K562 (cell line): Measurements from ENCODE around the gene ARMC12. TPM values are rescaled to one million over a fixed set of nuclear protein-coding genes. Genes with fewer than 3 reads are reported as not detected.

Experiments used
- ARNT ChIP-seq, 2 experiments: fragments of 450-650 bp; IDR thresholded peaks; 2 replicates each; pipeline ENCODE4 v1.6.1; 2016; ENCODE audit warnings: mild to moderate bottlenecking in 1 of 2
- BRD4 ChIP-seq: fragments of 200-600 bp; sonication (generic); IDR thresholded peaks from 2 replicates; pipeline ENCODE4 v1.6.1; 2017; ENCODE audit warnings: inconsistent platforms
- FOXK2 ChIP-seq, 2 experiments: fragments of 450-650 bp; IDR thresholded peaks in 1 of 2; conservative IDR thresholded peaks in 1 of 2; 2 replicates each; pipeline ENCODE4 v1.6.1; 2016; ENCODE audit warnings: low read depth in 2 of 2, mild to moderate bottlenecking in 1 of 2
- MED1 ChIP-seq: sonication (generic); formaldehyde crosslinking; IDR thresholded peaks from 2 replicates; pipeline ENCODE4 v1.8.1; 2023; ENCODE audit warnings: missing genetic modification reagents, borderline replicate concordance
- NR4A1 ChIP-seq, 2 experiments: fragments of 250-450 bp in 1 of 2; fragments of 450-650 bp in 1 of 2; sonication (Bioruptor Pico) in 1 of 2; IDR thresholded peaks; 2 replicates each; pipeline versions ENCODE4 v1.4.0 to v1.6.1; 2016 to 2020; ENCODE audit warnings: mild to moderate bottlenecking in 2 of 2, missing compliant biosample characterization in 1 of 2, missing genetic modification characterization in 1 of 2, moderate library complexity in 1 of 2
- NUFIP1 ChIP-seq: fragments of 450-650 bp; IDR thresholded peaks from 2 replicates; pipeline ENCODE4 v1.6.1; 2018; ENCODE audit not compliant: partially characterized antibody
- RAD21 ChIP-seq, 2 experiments: fragments of 250-450 bp in 1 of 2; fragments of 450-650 bp in 1 of 2; sonication (Bioruptor Pico) in 1 of 2; formaldehyde crosslinking in 1 of 2; IDR thresholded peaks in 1 of 2; conservative IDR thresholded peaks in 1 of 2; 2 replicates each; pipeline versions ENCODE4 v1.4.0 to v1.8.0; 2020 to 2022; ENCODE audit warnings: mild to moderate bottlenecking in 2 of 2, moderate library complexity in 1 of 2
- ZC3H11A ChIP-seq: IDR thresholded peaks from 2 replicates; pipeline ENCODE4 v1.6.1; 2012; ENCODE audit warnings: low read depth, low read length, improper control_type of control experiment
- ZNF134 ChIP-seq: fragments of 250-450 bp; sonication (Bioruptor Pico); conservative IDR thresholded peaks from 2 replicates; pipeline ENCODE4 v1.4.0; 2020
- ZNF165 ChIP-seq: fragments of 250-450 bp; sonication (Bioruptor Pico); IDR thresholded peaks from 2 replicates; pipeline ENCODE4 v1.4.0; 2020; ENCODE audit warnings: borderline replicate concordance
- polyA plus RNA-seq, 8 experiments: library from polyadenylated mRNA; depleted of rRNA in 4 of 8; stranded (reverse) in 5 of 8; unstranded in 3 of 8; fragments of >200 nt; fragmentation: Nextera tagmentation in 2 of 8; fragmentation: Illumina TruSeq in 1 of 8; extraction: Ambion mirVana in 2 of 8; extraction: Trizol in 1 of 8; gene quantifications; 2 replicates each; pipeline versions ENCODE4 v1.2.1 to v1.2.3, GENCODE V29; 2011 to 2014; ENCODE audit warnings: inconsistent platforms in 1 of 8, missing spikeins in 1 of 8
- total RNA-seq, 7 experiments: library from RNA; depleted of rRNA in 6 of 7; stranded (reverse); fragments of >200 nt in 6 of 7; fragmentation: Illumina TruSeq in 2 of 7; extraction: Trizol in 2 of 7; gene quantifications; 2 replicates each; pipeline versions ENCODE4 v1.2.1 to v1.2.3, GENCODE V29; 2011 to 2021; ENCODE audit warnings: low replicate concordance in 1 of 7
- TF ChIP-seq, protein P1 (sequence below): fragments of 450-650 bp; IDR thresholded peaks from 2 replicates; pipeline ENCODE4 v1.6.1; 2016; ENCODE audit warnings: mild to moderate bottlenecking, moderate library complexity
- TF ChIP-seq, protein P2 (sequence below): fragments of 450-650 bp; IDR thresholded peaks from 2 replicates; pipeline ENCODE4 v1.6.1; 2016; ENCODE audit warnings: low read depth, mild to moderate bottlenecking, moderate library complexity
- TF ChIP-seq, protein P3 (sequence below): fragments of 450-650 bp; IDR thresholded peaks from 2 replicates; pipeline ENCODE4 v1.6.1; 2016; ENCODE audit warnings: borderline replicate concordance
- TF ChIP-seq, protein P4 (sequence below): fragments of 450-650 bp; IDR thresholded peaks from 2 replicates; pipeline ENCODE4 v1.6.1; 2016

ARMC12 gene
- total and polyA plus RNA-seq, 9 of the 15 experiments (the other 6 are each of a cell fraction or from before 2014, with no cell fraction given) = 0.09 to 0.58 (median 0.31) TPM; not detected in 3

DNA sequence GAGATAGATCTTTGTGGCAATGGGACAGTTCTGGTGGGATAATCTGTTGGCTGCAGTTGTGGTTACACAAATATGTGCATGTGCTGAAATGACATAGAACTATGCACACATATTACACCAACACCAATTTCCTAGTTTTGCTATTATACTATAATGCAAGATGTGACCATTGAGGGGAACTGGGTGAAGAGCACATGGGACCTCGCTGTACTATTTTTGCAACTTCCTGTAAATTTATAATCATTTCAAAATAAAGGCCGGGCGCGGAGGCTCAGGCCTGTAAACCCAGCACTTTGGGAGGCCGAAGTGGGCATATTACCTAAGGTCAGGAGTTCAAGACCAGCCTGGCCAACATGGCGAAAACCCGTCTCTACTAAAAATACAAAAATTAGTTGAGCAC is 8.7 kb downstream of the ARMC12 start (continued):
- TF ChIP-seq NR4A1 (CRISPR knock-in tag; IDR thresholded peaks at IDR 0.05) (no peak), NR4A1 (tag; IDR thresholded peaks at IDR 0.05) (no peak), RAD21 (CRISPR knock-in tag; conservative IDR thresholded peaks at IDR 0.05 in 1 of 2, IDR thresholded peaks at IDR 0.05 in 1 of 2) (no peak), BRD4 (no peak), MED1 (no peak), ZNF134 (CRISPR knock-in tag) (no peak), FOXK2 (conservative IDR thresholded peaks at IDR 0.05 in 1 of 2, IDR thresholded peaks at IDR 0.05 in 1 of 2; ENCODE audit: low read depth in 2 of 2) (no peak), ZNF165 (CRISPR knock-in tag) (no peak), ARNT (IDR thresholded peaks at IDR 0.05) (no peak), ZC3H11A (no peak), NUFIP1 (no peak)
- TF ChIP-seq, protein P1, sequence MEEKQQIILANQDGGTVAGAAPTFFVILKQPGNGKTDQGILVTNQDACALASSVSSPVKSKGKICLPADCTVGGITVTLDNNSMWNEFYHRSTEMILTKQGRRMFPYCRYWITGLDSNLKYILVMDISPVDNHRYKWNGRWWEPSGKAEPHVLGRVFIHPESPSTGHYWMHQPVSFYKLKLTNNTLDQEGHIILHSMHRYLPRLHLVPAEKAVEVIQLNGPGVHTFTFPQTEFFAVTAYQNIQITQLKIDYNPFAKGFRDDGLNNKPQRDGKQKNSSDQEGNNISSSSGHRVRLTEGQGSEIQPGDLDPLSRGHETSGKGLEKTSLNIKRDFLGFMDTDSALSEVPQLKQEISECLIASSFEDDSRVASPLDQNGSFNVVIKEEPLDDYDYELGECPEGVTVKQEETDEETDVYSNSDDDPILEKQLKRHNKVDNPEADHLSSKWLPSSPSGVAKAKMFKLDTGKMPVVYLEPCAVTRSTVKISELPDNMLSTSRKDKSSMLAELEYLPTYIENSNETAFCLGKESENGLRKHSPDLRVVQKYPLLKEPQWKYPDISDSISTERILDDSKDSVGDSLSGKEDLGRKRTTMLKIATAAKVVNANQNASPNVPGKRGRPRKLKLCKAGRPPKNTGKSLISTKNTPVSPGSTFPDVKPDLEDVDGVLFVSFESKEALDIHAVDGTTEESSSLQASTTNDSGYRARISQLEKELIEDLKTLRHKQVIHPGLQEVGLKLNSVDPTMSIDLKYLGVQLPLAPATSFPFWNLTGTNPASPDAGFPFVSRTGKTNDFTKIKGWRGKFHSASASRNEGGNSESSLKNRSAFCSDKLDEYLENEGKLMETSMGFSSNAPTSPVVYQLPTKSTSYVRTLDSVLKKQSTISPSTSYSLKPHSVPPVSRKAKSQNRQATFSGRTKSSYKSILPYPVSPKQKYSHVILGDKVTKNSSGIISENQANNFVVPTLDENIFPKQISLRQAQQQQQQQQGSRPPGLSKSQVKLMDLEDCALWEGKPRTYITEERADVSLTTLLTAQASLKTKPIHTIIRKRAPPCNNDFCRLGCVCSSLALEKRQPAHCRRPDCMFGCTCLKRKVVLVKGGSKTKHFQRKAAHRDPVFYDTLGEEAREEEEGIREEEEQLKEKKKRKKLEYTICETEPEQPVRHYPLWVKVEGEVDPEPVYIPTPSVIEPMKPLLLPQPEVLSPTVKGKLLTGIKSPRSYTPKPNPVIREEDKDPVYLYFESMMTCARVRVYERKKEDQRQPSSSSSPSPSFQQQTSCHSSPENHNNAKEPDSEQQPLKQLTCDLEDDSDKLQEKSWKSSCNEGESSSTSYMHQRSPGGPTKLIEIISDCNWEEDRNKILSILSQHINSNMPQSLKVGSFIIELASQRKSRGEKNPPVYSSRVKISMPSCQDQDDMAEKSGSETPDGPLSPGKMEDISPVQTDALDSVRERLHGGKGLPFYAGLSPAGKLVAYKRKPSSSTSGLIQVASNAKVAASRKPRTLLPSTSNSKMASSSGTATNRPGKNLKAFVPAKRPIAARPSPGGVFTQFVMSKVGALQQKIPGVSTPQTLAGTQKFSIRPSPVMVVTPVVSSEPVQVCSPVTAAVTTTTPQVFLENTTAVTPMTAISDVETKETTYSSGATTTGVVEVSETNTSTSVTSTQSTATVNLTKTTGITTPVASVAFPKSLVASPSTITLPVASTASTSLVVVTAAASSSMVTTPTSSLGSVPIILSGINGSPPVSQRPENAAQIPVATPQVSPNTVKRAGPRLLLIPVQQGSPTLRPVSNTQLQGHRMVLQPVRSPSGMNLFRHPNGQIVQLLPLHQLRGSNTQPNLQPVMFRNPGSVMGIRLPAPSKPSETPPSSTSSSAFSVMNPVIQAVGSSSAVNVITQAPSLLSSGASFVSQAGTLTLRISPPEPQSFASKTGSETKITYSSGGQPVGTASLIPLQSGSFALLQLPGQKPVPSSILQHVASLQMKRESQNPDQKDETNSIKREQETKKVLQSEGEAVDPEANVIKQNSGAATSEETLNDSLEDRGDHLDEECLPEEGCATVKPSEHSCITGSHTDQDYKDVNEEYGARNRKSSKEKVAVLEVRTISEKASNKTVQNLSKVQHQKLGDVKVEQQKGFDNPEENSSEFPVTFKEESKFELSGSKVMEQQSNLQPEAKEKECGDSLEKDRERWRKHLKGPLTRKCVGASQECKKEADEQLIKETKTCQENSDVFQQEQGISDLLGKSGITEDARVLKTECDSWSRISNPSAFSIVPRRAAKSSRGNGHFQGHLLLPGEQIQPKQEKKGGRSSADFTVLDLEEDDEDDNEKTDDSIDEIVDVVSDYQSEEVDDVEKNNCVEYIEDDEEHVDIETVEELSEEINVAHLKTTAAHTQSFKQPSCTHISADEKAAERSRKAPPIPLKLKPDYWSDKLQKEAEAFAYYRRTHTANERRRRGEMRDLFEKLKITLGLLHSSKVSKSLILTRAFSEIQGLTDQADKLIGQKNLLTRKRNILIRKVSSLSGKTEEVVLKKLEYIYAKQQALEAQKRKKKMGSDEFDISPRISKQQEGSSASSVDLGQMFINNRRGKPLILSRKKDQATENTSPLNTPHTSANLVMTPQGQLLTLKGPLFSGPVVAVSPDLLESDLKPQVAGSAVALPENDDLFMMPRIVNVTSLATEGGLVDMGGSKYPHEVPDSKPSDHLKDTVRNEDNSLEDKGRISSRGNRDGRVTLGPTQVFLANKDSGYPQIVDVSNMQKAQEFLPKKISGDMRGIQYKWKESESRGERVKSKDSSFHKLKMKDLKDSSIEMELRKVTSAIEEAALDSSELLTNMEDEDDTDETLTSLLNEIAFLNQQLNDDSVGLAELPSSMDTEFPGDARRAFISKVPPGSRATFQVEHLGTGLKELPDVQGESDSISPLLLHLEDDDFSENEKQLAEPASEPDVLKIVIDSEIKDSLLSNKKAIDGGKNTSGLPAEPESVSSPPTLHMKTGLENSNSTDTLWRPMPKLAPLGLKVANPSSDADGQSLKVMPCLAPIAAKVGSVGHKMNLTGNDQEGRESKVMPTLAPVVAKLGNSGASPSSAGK = no peak
- TF ChIP-seq, protein P2, sequence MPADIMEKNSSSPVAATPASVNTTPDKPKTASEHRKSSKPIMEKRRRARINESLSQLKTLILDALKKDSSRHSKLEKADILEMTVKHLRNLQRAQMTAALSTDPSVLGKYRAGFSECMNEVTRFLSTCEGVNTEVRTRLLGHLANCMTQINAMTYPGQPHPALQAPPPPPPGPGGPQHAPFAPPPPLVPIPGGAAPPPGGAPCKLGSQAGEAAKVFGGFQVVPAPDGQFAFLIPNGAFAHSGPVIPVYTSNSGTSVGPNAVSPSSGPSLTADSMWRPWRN = no peak
- TF ChIP-seq, protein P3, sequence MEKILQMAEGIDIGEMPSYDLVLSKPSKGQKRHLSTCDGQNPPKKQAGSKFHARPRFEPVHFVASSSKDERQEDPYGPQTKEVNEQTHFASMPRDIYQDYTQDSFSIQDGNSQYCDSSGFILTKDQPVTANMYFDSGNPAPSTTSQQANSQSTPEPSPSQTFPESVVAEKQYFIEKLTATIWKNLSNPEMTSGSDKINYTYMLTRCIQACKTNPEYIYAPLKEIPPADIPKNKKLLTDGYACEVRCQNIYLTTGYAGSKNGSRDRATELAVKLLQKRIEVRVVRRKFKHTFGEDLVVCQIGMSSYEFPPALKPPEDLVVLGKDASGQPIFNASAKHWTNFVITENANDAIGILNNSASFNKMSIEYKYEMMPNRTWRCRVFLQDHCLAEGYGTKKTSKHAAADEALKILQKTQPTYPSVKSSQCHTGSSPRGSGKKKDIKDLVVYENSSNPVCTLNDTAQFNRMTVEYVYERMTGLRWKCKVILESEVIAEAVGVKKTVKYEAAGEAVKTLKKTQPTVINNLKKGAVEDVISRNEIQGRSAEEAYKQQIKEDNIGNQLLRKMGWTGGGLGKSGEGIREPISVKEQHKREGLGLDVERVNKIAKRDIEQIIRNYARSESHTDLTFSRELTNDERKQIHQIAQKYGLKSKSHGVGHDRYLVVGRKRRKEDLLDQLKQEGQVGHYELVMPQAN = no peak
- TF ChIP-seq, protein P4, sequence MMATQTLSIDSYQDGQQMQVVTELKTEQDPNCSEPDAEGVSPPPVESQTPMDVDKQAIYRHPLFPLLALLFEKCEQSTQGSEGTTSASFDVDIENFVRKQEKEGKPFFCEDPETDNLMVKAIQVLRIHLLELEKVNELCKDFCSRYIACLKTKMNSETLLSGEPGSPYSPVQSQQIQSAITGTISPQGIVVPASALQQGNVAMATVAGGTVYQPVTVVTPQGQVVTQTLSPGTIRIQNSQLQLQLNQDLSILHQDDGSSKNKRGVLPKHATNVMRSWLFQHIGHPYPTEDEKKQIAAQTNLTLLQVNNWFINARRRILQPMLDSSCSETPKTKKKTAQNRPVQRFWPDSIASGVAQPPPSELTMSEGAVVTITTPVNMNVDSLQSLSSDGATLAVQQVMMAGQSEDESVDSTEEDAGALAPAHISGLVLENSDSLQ = no peak
